Fibroblast of gingiva (primary cell): Measurements from ENCODE around the gene HDAC3.

Experiments used
- DNase-seq: peaks from one replicate; pipeline ENCODE4 v3.0.0-alpha.2; 2011; ENCODE audit warnings: low read depth

The HDAC3 gene

DNA sequence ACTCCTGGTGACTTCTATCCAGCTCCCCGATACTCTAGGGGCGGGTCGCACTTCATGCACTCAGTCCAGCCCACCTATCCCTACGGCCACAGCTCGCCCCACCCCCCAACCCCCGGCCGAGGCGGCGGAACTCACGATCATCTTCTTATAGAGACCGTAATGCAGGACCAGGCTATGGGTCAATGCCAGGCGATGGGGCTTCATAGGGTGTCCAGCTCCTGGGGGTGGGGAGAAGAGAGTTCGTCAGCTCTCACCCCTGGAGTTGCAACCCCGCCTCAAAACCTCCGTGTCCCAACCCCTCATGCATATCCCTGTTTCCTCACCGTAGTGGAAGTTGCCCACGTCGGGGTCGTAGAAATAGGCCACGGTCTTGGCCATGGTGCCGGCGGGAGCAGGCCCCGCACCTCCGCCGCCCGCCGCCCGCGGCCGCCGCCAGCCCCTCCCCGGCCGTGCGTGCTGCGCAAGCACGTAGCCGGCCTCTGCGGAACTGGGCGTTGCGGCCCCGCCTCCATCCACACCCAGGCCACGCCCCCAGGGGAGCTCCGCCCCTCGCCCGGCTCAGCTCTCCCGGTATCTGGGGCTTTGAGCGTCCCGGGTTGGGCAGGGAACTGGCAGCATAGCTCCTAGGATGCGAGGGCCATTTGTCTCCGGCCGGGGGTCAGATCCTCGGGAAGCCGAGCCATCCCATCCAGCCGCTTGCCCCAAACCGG lies at the start of gene HDAC3, which contains the start of gene RELL2:
HDAC3 (minus strand) TSS at position 437 of the 710 bp plus-strand sequence; CDS start at position 378, 59 bp downstream.
RELL2 (plus strand) TSS at position 585 of the 710 bp plus-strand sequence. CDS start 1,229 bp downstream, outside the sequence.
- peak; percentile 88 for DNase-seq

DNA sequence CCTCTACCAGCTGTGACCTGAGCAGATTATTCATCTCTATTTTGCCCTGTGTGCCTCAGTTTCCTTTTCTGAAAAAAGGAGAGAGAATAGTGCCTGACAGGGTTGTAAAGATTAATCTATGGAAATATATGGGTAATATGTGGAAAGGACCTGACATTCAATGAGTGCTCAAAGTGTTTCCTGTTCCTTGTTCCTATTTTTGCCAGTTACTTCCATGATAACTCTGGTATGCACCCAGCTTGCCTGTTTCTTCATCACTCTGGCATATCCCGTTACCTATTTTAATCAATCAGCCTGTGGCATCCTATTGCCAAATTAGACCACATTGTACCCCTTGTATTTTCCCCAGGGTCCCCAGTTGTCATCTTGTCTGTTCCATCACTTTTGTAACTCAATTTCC lies 48.9 kb upstream of the HDAC3 start:
- no peak for DNase-seq

DNA sequence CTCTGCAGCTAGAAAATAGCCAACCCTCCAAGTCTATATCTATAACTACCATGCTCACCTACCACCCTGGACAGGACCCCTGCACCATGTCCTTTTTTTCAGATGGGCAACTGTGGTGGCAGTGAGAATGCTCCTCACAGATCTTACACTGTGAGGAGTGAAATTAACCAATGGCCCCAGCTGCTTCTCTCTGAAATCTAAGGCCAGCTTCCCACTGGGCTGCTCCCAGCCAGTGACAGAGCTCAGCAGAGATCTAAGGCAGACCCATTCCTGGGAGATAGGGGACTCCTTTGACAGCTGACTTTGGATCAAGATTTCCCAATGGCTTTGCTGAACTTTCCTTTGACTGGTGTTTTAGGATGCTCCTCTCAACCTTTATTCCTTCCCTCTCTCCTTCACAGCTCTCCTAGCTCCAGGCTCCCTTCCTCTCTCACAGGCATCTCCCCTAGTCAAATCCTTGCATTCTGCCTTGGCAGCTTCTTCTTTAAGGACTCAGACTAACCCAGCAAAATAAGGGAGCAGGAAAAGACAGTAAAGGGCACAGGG lies 47.0 kb upstream of the HDAC3 start:
- no peak for DNase-seq

DNA sequence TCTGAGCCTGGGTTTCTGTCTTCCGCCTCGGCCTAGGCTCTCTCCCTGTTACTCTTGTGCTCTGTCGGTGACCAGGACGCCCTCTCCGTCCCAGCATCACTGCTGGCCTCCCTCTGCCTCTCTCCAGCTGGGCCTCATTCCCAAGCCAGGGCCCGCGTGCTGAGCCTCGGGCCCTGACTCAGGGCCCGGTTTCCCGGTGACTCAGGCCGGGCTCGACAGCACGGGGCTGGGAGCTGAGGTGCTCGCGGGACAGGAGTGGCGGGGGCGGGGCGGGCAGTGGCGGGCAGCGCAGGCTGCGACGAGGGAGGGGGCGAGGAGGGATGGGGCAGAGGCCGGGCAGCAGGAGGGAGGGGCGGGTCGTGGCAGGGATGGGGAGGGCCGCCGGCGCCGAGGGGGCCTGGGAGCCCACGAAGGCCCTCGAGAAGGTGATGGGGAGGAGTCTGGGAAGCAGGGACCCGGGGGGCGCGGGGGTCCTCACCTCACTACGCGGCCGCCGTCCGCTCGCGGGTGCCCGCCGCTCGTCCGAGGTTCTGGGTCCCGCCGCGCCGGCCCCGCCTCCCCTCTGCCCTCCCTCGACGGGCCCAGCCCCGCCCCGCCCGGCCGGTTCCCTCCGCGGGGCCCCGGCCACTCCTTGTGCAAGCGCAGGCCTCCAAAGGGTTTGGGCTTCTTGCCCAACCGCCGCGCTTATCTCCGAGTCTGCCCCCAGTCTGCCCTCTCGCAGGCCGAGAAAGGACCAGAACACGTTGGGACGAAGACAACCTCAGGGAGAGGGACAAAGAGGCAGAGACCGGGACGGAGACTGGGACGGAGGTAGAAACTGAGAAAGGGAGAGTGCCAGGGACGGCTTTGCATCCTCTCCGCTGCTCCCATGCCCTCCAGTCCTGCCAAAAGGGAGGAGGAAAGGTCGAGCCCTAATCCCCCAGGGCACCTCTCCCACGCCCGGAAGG lies 45.3 kb upstream of the HDAC3 start, which contains the start of gene ARAP3:
ARAP3 (minus strand) TSS at position 536 of the 947 bp plus-strand sequence. CDS start 1,744 bp downstream, outside the sequence.
- peak; percentile 68 for DNase-seq

DNA sequence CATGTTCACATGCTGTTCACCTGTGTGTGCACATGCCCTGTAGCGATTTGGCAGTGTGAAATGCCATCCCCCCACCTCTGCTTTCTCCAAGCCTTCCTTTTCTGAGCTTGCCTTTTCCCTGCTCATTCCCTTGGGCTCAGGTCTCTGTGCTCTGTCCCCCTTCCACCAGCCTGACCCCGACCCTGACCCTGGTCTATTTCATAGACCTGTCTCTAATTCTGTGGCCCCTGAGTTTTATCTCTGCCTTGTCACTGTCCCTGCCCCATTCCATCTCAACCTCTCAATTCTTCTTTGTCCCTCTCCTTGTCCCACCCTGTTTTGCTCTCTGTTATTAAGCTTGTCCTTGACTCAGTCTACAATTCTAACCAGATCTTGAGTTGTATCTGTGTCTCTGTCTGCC lies 44.6 kb upstream of the HDAC3 start:
- no peak for DNase-seq

DNA sequence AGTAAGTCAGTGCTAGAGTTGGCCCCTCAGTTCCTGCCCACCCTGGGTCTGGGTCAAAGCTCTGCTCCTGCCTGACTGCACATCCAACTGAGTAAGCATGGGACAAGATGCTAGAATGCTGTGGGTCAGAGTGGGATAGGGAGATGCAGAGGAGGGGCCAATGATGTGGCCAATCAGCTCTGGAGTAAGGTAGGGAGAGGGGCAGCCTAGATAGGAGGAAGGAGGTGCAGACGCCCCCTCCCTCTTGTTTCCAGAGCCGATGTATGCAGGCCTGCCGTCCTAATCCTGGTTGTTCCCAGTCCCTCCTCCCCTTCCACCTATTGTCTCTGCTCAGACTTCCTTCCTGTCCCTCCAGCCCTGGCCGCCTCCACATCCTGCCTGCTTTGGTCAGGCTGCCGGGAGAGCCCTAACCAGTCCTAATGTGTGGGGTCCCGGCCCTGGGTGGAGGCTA lies 44.1 kb upstream of the HDAC3 start:
- DNase-seq: no peak

DNA sequence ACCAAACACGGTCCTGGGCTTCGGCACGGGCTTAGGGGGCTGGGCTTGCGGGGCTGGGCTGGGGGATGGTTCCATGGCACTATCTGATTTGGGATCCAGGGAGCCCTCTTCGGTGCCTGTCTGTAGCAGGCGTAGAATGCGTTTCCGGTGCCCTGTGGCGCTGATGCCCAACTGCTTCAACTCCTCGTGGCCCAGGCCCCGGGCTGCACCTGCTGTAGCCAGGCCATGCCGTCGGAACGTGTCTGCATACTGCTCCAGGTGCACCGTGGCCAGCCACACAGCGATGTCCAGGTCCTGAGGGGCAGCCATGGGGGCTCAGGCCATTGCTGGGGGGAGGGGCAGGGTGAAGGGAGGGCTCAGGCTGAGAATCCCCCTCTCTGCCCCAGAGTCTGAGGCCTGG lies 43.5 kb upstream of the HDAC3 start:
- no peak for DNase-seq

DNA sequence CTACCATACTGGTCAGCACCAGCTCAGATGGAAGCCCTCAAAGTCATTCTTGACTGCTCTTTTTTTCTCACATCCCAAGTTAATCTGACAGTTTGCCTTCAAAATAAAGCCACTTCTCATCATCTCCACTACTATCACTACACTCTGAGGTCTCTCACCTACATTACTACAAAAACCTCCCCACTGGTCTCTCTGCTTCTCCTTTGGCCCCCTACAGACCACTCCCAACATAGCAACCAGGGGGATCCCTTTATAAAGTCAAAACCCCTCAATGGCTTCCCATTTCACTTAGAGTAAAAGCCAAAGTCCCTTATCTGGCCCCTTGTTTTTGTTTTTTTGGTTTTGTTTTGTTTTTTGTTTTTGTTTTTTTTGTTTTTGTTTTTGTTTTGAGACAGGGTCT lies 40.8 kb upstream of the HDAC3 start:
- no peak for DNase-seq

DNA sequence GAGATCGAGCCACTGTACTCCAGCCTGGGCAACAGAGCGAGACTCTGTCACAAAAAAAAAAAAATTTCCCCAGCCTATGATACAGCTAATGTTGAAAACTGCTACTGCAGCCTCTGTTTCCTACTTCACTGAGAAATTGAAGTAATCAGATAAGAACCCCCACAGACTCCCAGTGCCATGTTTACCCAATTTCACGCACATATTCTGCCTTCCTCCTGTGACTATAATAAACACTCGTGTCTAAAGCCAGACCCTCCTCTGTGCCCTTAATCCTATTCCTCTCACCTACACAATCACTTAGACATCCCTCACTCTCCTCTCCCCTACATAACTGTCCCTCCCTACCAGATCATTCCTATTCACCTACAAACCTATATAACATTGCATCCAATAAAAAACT lies 39.0 kb upstream of the HDAC3 start:
- DNase-seq: no peak

DNA sequence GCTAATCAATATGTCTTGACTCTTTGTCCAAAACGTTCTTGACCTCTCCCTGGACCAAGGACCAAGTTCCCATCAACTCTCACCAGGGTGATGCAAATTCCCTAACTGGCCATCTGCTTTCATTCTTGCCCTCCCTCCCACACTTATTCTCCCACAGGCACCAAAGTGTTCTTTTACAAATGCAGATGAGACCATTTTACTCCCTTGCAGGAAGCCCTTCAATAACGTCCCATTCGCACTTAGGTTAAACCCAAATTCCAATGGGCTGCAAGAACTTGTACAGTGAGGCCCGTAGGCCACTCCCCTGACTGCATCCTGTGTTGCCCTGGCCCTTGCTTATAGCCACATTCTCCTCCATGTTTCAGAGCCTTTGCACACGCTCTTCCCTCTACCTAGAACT lies 38.1 kb upstream of the HDAC3 start:
- DNase-seq: no peak

DNA sequence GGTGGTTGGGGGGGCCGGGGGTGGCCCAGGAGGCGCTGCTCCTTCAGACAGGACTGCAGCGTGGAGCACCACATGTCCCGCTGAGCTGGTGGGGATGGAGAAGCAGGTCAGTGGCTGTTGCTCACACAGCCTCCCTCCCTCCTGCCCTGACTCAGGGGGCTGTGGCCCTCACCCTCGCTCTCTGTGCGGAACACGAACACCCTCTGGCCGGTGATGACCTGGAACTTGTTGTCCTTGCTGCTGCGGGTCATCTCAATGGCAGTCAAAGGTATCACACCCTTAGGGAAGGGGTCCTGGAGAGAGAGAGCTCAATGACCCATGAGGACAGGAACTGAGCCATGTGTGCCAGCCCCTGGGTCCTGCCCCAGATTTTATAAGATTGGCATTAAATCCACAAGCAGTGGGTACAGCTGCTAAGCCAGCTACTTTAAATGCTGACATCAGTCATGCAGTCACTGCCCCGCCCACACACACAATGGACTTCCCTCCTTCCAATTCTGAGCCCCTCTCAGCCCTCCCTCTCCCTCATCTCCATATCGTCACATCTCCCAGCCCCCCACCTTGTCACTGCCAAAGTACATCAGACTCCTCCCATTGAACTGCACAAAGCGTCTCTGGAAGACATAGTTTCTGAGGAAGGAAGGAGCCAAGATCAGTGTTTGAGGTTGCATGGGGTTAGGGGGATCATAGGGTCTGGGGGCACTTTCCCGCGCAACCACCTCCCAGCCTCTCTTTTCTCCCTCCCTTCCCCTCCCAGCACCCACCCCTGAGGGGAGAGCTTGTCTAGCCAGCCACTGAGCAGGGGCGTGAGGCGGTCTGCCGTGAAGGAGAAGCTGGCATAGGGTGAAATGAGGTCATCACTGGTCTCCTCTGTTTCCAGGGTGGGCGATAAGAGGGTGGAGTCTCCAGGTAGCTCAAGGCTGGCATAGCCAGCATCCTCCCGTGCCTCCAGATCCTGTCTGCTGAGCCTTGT lies 36.5 kb upstream of the HDAC3 start:
- no peak for DNase-seq

DNA sequence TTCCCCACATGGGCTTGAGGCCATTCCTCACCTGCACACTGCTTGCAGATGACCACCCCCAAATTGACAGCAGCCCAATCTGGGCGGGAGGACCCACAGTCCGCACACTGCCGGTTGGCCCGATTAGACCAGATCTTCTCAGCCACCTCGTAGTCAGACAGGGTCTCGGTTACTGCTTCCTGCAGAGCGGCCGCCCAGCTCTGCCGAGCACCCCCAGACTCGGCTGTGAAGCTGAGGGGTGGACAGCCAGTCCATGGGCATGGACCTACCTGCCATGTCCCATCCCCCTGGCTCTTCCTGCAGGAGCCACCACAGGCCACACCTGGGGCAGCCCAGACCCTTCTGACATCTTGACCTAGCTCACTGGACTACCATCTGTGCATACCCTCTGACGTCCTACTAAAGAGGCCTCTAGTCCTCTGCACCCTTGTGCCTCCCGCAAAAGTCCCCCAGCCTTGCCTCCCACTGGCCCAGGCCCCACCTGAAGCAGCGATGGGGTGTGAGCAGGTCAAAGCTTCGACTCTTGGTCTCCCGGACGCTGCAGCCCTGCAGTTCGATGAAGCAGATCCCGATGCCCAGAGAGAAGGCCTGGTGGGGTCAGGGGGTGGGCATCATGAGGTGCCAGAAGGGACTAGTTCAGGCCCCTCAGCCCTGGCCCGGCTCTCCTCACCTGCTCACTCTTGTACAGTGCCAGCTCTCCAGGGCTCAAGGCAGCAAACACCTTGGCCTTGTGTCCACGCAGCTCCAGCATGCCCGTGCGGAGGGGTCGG lies 35.6 kb upstream of the HDAC3 start:
- DNase-seq: no peak

DNA sequence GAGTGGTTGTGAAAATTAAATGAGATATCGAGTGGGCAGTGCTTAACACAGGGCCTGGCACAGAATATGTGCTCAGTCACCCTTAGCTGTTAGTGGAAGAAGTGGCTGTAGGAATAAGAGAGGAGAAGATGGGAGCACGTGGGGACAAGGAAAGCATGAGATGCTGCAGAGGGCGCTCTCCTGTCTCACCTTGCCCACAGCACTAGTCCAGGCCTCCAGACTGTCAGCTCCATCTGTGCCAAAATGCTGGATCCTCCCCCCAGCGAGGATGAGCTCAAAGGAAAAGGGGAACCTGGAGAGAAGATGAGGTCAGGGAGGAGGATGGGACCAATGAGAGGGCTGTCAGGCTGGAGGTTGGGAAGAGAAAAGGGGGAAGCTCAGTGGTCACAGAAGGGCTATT lies 32.9 kb upstream of the HDAC3 start:
- no peak for DNase-seq

DNA sequence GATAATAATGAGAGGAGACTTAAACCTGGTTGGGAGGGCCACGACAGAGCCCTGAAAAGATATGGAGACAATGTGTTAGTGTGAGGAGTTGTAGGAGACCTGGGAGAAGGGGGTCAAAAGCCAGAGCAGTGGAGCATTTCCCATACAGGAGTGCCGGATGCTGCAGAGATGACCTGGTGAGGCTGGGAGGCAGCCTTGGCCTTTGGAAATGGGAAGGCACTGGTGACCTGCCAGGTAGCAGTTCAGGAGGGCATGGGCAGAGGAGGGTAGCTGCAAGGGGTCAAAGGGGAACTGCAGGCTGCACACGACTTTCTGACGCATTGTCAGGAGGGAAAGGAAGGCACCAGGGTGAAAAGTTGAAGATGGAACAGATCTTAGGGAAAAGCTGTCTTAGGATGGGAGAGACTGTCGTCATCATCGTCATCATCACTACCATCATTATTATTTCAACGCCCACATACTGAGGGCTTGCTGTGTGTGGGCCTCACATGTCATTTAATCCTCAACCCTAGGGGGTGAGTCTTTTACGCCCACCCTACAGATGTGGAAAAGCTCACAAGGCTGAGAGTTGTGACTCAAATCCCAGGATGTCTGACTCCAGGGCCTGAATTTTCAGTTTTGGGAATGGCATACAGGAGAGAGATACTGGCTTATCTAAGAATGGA lies 32.1 kb upstream of the HDAC3 start:
- DNase-seq: no peak

DNA sequence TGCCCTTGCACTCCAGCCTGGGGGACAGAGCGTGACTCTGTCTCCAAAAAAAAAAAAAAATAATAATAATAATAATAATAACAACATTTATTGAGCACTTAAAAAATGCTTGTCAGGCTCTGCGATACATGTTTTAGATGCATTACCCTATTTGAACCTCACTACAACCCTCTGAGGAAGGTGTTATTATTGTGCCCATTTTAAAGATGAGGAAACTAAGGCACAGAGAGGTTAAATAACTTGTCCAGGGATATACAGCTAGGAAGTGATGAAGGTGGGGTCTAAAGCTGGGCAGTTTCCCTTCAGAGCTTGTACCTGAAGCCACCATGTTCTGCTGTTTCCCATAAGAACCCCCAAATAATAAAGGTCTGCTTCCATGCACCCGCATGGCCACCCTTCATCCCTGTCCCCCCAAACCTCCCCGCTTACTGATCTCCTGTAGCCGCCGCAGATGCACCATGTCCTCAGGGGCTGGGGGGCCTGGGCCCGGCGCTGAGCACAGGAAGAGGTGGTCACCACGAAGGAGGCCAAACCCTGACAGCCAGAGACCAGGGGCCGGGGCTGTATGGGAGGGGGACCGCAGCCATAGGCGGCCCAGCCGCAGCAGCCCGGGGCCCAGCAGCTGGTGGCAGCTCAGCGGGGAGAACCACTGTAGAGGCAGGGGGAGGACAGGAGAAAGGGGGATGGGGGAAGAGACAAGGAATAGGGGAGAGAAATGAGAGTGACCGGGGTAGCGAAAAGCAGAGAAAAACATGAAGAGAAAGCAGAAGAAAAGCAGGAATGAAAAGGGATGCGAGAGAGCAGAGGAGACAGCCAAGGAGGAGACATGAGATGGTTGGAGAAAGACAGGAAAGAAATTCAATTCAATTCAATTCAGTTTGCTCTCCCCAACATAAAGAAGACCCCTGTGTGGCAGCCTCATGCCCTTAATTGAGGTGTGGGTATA lies 29.6 kb upstream of the HDAC3 start:
- DNase-seq: no peak

DNA sequence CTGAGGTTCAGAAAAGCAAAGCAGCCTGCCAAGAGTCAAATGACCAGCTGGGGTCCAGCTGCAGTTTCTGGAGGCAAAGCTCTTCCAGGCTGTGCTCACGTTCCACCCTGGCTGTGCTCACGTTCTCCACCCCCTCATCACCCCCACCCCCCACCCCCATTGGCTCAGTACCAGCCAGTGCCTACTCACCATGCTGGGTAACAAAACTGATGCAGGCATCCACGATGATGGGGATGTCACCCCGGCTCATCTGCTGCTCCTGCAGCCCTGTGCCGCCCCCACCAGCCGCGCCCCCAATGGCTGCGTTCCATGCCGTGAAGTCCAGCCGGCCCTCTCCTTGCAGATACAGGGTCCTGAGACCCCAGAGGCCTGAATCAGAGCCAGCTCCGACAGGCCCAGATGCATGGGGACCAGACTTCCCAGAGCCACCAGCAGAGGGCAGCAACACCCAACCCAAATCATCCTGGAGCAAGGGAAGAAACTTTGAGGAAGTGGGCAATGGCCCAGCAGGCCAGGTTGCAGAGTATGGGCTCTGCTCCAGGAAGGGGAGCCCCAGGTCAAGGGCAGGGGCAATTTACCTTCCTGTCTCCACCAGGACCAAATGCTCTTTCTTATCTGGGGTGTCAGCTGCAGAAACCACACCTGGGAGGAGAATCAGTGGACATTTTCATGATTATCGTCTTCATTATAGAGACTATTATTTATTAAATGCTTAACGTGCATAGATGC lies 28.2 kb upstream of the HDAC3 start:
- DNase-seq: peak; percentile 33

DNA sequence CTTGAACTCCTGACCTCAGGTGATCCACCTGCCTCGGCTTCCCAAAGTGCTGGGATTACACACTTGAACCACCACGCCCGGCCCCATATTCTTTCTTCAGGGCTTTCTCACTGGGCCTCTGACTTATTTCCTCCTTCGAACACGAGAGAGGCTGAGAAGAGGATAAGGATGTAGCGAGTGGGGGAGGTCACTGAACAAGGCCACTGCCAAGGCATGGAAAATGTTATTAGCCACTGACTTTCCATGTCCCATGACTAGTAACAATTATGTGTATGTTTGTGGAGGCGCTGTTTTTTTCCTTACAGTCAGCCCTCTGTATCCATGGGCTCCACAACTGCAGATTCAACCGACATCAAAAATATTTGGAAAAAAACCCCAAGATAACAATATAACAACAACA lies 26.9 kb upstream of the HDAC3 start:
- no peak for DNase-seq

DNA sequence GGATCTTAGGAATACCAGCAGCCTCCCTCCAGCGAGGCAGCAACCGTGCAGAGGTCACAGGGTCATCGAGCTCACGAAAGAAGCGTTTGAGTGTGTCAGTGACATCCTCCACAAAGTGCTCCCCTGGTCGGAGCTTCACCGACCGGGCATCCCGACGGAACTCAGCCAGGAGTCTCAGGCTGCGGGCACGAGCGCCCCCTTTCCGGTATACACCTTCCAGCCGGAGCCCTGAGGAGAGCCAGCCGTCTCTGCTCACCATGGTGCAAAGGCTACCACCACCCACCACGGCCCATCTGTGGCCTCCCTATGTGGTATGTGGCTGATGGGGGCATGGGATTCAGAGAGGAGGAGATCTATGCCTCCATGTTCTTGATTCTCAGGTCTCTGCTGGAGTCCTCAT lies 25.4 kb upstream of the HDAC3 start:
- DNase-seq: no peak
